Measurements from ENCODE around the gene BRSK2.

- no peak for TF ChIP-seq CSDC2 (CRISPR knock-in tag; IDR thresholded peaks at IDR 0.05)
- TF ChIP-seq RARB (CRISPR knock-in tag; IDR thresholded peaks at IDR 0.05) = no peak
- no peak for TF ChIP-seq ZFP3 (CRISPR knock-in tag; IDR thresholded peaks at IDR 0.05)
- no peak for TF ChIP-seq ZNF70 (CRISPR knock-in tag; IDR thresholded peaks at IDR 0.05)
- no peak for TF ChIP-seq PATZ1 (CRISPR knock-in tag; IDR thresholded peaks at IDR 0.05; ENCODE audit: borderline replicate concordance)
- TF ChIP-seq TCF4 (CRISPR knock-in tag; IDR thresholded peaks at IDR 0.05; ENCODE audit: borderline replicate concordance) = no peak
- TF ChIP-seq ZFP30 (CRISPR knock-in tag; IDR thresholded peaks at IDR 0.05) = no peak
- TF ChIP-seq TOX (CRISPR knock-in tag; IDR thresholded peaks at IDR 0.05; ENCODE audit: borderline replicate concordance) = no peak
- TF ChIP-seq ZC3H10 (CRISPR knock-in tag; IDR thresholded peaks at IDR 0.05) = no peak
- TF ChIP-seq POU6F1 (CRISPR knock-in tag; IDR thresholded peaks at IDR 0.05; ENCODE audit: borderline replicate concordance, low read depth) = no peak
These were observed 14.2 kb downstream of the BRSK2 start for GRCh38 chr11:1403721-1404460.

Measured in SK-N-SH treated with all-trans-retinoic acid at 6 μM for 48 hours (cell line).